C4-2B (cell line): ENCODE measurements around the gene RAMP1.
"Not testable (repeated sequence)": the region's sequence is repeated elsewhere in the genome, so short reads cannot be mapped to it uniquely, and the experiment has no call there.

Source experiments
- CTCF ChIP-seq: fragments of 450-650 bp; conservative IDR thresholded peaks from 2 replicates; pipeline ENCODE4 v1.5.1; 2017; ENCODE audit warnings: mild to moderate bottlenecking
- ZFX ChIP-seq: fragments of 450-650 bp; IDR thresholded peaks from 2 replicates; pipeline ENCODE4 v1.6.1; 2017

DNA sequence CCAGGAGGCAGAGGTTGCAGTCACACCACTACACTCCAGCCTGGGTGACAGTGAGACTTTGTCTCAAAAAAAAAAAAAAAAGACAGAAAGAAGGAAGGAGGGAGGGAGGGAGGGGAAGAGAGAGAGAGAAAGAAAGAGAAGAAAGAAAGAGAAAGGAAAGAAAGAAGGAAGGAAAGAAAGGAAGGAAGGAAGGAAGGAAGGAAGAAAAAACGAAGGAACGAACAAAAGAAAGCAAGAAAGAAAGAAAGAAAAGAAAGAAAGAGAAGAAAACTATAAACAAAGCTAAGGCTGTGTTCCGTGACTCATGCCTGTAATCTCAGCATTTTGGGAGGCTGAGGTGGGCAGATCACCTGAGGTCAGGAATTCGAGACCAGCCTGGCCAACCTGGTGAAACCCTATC lies 91.9 kb downstream of the RAMP1 start:
- TF ChIP-seq CTCF, ZFX: not testable (repeated sequence)
